ENCODE data around the gene CYLD.

CYLD gene

DNA sequence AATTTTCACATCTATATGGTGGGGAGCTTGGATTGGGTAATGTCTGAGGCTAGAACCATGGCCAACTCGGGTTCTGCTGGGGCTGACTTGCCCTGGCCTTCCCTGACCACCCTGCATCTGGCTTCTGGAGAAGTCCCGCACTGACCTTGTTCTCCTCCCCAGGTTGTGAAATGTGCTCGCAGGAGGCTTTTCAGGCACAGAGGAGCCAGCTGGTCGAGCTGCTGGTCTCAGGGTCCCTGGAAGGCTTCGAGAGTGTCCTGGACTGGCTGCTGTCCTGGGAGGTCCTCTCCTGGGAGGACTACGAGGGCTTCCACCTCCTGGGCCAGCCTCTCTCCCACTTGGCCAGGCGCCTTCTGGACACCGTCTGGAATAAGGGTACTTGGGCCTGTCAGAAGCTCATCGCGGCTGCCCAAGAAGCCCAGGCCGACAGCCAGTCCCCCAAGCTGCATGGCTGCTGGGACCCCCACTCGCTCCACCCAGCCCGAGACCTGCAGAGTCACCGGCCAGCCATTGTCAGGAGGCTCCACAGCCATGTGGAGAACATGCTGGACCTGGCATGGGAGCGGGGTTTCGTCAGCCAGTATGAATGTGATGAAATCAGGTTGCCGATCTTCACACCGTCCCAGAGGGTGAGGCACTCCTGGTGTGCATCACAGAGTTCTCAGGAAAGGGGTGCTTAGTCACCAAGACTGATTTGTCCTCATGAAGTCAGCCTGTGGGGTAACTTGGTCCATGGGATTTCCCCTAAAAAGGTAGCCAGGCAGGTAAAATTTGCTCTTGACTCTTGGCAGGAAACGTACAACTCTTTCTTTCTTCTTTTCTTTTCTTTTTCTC, 42.3 kb upstream of the CYLD start:
- peaks cover 12% of the 10 kb centered on the region for H3K4me1 ChIP-seq (ENCODE audit: control insufficient read depth, insufficient read depth, low read length, unreplicated experiment)
- H3K36me3 ChIP-seq (ENCODE audit: insufficient read depth, low read length), result no peaks in the 10 kb centered on the region
- 0 out of 2 replicates have a peak, but pooled peaks cover 5% of the 10 kb centered on the region for H3K27me3 ChIP-seq (ENCODE audit: insufficient read depth, low read length)
- H3K27ac ChIP-seq (ENCODE audit: low read depth, low read length), result no peak overlapping the region
- no peaks in the 10 kb centered on the region for H3K79me2 ChIP-seq (ENCODE audit: control insufficient read depth, insufficient read depth, low read length, unreplicated experiment)
- no peak overlapping the region for H3K4me3 ChIP-seq (ENCODE audit: low read depth, low read length)
- H2AFZ ChIP-seq (ENCODE audit: low read length, unreplicated experiment), result no peak overlapping the region

DNA sequence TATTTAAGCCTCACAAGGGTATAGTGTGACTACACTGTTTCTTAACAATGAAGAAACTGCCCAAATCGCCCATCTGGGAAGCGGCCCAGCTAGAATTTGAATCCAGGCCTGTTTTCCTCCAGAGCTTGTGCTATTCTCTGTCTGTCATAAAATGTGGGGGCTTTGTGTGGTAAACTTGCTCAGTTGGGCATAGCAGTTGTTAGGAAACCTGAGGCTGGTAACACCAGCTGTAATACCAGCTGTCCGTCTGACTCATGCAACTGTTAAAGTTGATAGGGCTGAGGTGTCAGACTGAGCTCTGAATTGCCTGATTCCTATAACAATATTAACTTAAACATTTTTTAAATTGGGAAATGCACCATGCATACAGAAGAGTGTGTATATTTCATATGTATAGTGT, 39.2 kb upstream of the CYLD start:
- Histone ChIP-seq H3K4me1 (ENCODE audit: control insufficient read depth, insufficient read depth, low read length, unreplicated experiment) (peaks cover under 1% of the 10 kb centered on the region), H3K36me3 (ENCODE audit: insufficient read depth, low read length) (no peaks in the 10 kb centered on the region), H2AFZ (ENCODE audit: low read length, unreplicated experiment) (no peak overlapping the region), H3K4me3 (ENCODE audit: low read depth, low read length) (no peak overlapping the region), H3K27ac (ENCODE audit: low read depth, low read length) (no peak overlapping the region), H3K27me3 (ENCODE audit: insufficient read depth, low read length) (peaks cover 19% of the 10 kb centered on the region), H3K79me2 (ENCODE audit: control insufficient read depth, insufficient read depth, low read length, unreplicated experiment) (no peaks in the 10 kb centered on the region)

DNA sequence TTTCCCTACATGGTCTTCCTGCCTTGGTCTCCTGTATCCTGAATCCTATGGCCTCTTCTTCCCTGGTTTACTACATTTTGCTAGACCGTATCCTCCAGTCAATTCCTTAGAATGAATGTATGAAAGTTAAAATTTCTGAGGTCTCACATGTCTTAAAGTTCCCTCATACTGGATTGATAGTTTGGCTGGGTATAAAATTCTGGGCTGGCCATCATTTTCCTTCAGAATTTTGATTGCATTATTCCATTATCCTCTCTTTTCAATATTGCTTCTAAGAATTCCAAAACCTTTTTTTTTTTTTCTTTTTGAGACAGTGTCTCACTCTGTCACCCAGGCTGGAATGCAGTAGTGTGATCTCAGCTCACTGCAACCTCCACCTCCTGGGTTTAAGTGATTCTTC, 37.6 kb upstream of the CYLD start:
- Histone ChIP-seq H3K36me3 (ENCODE audit: insufficient read depth, low read length) (no peaks in the 10 kb centered on the region), H3K27me3 (ENCODE audit: insufficient read depth, low read length) (peaks cover 31% of the 10 kb centered on the region), H3K27ac (ENCODE audit: low read depth, low read length) (no peak overlapping the region), H3K79me2 (ENCODE audit: control insufficient read depth, insufficient read depth, low read length, unreplicated experiment) (no peaks in the 10 kb centered on the region), H3K4me1 (ENCODE audit: control insufficient read depth, insufficient read depth, low read length, unreplicated experiment) (no peaks in the 10 kb centered on the region), H3K4me3 (ENCODE audit: low read depth, low read length) (no peak overlapping the region), H2AFZ (ENCODE audit: low read length, unreplicated experiment) (no peak overlapping the region)

DNA sequence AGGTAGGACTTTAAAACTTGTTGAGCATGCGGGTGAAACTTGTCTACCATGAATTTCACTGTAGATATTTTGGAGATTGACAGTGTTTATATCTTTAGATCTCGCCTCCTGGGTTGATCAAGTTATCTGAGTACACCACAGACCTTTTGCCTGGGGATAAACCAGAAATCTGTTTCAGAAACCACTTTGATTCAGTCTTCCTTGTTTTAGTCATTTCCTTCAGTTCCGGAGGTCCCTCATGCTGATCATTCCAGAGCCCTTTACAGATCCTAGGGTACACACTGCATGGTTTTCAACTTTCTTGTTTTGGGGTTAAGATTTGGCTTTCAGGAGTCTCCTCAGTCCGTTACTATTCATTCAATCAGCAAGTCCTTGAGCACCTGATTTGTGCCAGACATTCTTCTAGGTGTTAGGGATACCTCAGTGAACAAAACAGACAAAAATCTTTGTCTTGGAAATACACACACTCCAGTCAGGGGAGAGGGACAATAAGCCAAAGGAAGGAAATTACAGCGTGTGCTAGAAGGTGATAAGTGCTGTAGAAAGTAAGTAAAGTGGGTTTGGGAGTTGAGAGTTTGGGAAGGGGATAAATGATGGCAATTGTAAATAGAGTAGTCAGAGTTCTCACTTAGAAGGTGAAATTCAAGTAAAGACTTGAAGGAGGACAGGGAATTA, 36.3 kb upstream of the CYLD start:
- Histone ChIP-seq H3K27ac (ENCODE audit: low read depth, low read length) (no peak overlapping the region), H3K4me1 (ENCODE audit: control insufficient read depth, insufficient read depth, low read length, unreplicated experiment) (no peaks in the 10 kb centered on the region), H2AFZ (ENCODE audit: low read length, unreplicated experiment) (no peak overlapping the region), H3K4me3 (ENCODE audit: low read depth, low read length) (no peak overlapping the region), H3K79me2 (ENCODE audit: control insufficient read depth, insufficient read depth, low read length, unreplicated experiment) (no peaks in the 10 kb centered on the region), H3K27me3 (ENCODE audit: insufficient read depth, low read length) (peaks cover 40% of the 10 kb centered on the region), H3K36me3 (ENCODE audit: insufficient read depth, low read length) (no peaks in the 10 kb centered on the region)

- H3K36me3 ChIP-seq (ENCODE audit: insufficient read depth, low read length), result no peaks in the 10 kb centered on the region
Observed at GRCh38 chr16:50706250-50706649, 35.6 kb upstream of the CYLD start.

GRCh38 chr16:50708373-50709060, 33.4 kb upstream of the CYLD start:
- Histone ChIP-seq H2AFZ (ENCODE audit: low read length, unreplicated experiment) (no peak overlapping the region), H3K4me3 (ENCODE audit: low read depth, low read length) (no peak overlapping the region), H3K36me3 (ENCODE audit: insufficient read depth, low read length) (no peaks in the 10 kb centered on the region), H3K27me3 (ENCODE audit: insufficient read depth, low read length) (peaks cover 40% of the 10 kb centered on the region), H3K4me1 (ENCODE audit: control insufficient read depth, insufficient read depth, low read length, unreplicated experiment) (no peaks in the 10 kb centered on the region), H3K27ac (ENCODE audit: low read depth, low read length) (no peak overlapping the region), H3K79me2 (ENCODE audit: control insufficient read depth, insufficient read depth, low read length, unreplicated experiment) (no peaks in the 10 kb centered on the region)

More at GRCh38 chr16:50706250-50706649, 35.6 kb upstream of the CYLD start:
- Histone ChIP-seq H3K27me3 (ENCODE audit: insufficient read depth, low read length) (peaks cover 40% of the 10 kb centered on the region), H3K79me2 (ENCODE audit: control insufficient read depth, insufficient read depth, low read length, unreplicated experiment) (no peaks in the 10 kb centered on the region), H3K4me3 (ENCODE audit: low read depth, low read length) (no peak overlapping the region), H2AFZ (ENCODE audit: low read length, unreplicated experiment) (no peak overlapping the region), H3K4me1 (ENCODE audit: control insufficient read depth, insufficient read depth, low read length, unreplicated experiment) (no peaks in the 10 kb centered on the region), H3K27ac (ENCODE audit: low read depth, low read length) (no peak overlapping the region)

DNA sequence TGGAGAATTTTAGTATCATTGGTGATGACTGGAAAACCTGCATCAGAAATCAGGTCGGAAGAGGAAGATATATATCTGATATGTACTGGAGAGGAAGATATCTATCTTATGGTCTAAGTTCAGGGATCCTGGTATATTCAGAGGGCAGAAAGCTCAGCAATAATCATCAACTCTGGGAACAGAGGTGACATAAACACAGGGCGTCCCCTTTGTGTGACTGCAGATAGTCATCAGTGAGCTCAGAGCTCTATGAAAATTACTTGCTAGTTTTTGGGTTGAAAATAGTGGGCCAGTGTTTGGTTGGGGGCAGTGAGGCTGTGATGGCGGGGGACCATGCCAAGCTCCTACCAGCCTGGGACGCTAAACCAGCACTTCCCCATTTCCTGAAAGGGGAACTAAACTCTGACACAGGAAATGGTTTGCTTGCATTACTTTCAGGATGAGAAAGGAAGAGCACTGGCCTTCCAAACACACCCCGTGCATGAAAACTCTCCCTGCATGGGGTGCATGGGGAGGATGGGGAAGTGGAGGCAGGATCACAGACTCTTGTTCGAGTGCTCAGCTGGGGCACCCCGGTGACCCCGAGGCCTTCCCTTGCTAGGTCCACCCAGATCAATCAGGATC, 32.7 kb upstream of the CYLD start:
- Histone ChIP-seq H3K27me3 (ENCODE audit: insufficient read depth, low read length) (peaks cover 38% of the 10 kb centered on the region), H3K36me3 (ENCODE audit: insufficient read depth, low read length) (no peaks in the 10 kb centered on the region), H3K4me3 (ENCODE audit: low read depth, low read length) (no peak overlapping the region), H3K79me2 (ENCODE audit: control insufficient read depth, insufficient read depth, low read length, unreplicated experiment) (no peaks in the 10 kb centered on the region), H3K27ac (ENCODE audit: low read depth, low read length) (no peak overlapping the region), H2AFZ (ENCODE audit: low read length, unreplicated experiment) (no peak overlapping the region), H3K4me1 (ENCODE audit: control insufficient read depth, insufficient read depth, low read length, unreplicated experiment) (no peaks in the 10 kb centered on the region)

- Histone ChIP-seq H3K27ac (ENCODE audit: low read depth, low read length) (no peak overlapping the region), H3K79me2 (ENCODE audit: control insufficient read depth, insufficient read depth, low read length, unreplicated experiment) (no peaks in the 10 kb centered on the region), H3K4me3 (ENCODE audit: low read depth, low read length) (no peak overlapping the region), H2AFZ (ENCODE audit: low read length, unreplicated experiment) (no peak overlapping the region), H3K4me1 (ENCODE audit: control insufficient read depth, insufficient read depth, low read length, unreplicated experiment) (no peaks in the 10 kb centered on the region), H3K36me3 (ENCODE audit: insufficient read depth, low read length) (no peaks in the 10 kb centered on the region), H3K27me3 (ENCODE audit: insufficient read depth, low read length) (peaks cover 34% of the 10 kb centered on the region)
Observed at GRCh38 chr16:50709980-50710379, 31.9 kb upstream of the CYLD start.

DNA sequence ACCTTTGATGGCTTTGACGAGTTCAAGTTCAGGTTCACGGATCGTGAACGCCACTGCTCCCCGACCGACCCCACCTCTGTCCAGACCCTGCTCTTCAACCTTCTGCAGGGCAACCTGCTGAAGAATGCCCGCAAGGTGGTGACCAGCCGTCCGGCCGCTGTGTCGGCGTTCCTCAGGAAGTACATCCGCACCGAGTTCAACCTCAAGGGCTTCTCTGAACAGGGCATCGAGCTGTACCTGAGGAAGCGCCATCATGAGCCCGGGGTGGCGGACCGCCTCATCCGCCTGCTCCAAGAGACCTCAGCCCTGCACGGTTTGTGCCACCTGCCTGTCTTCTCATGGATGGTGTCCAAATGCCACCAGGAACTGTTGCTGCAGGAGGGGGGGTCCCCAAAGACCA, 30.8 kb upstream of the CYLD start:
- Histone ChIP-seq H3K27ac (ENCODE audit: low read depth, low read length) (no peak overlapping the region), H3K4me1 (ENCODE audit: control insufficient read depth, insufficient read depth, low read length, unreplicated experiment) (no peaks in the 10 kb centered on the region), H3K36me3 (ENCODE audit: insufficient read depth, low read length) (no peaks in the 10 kb centered on the region), H3K4me3 (ENCODE audit: low read depth, low read length) (no peak overlapping the region), H3K79me2 (ENCODE audit: control insufficient read depth, insufficient read depth, low read length, unreplicated experiment) (no peaks in the 10 kb centered on the region), H2AFZ (ENCODE audit: low read length, unreplicated experiment) (no peak overlapping the region), H3K27me3 (ENCODE audit: insufficient read depth, low read length) (peaks cover 23% of the 10 kb centered on the region)

GRCh38 chr16:50711862-50712559, 29.9 kb upstream of the CYLD start:
- H2AFZ ChIP-seq (ENCODE audit: low read length, unreplicated experiment), result no peak overlapping the region
- H3K36me3 ChIP-seq (ENCODE audit: insufficient read depth, low read length), result no peaks in the 10 kb centered on the region
- H3K27ac ChIP-seq (ENCODE audit: low read depth, low read length), result no peak overlapping the region
- H3K27me3 ChIP-seq (ENCODE audit: insufficient read depth, low read length), result peaks cover 21% of the 10 kb centered on the region; the same call in 1 of the 2 replicates
- no peak overlapping the region for H3K4me3 ChIP-seq (ENCODE audit: low read depth, low read length)
- H3K4me1 ChIP-seq (ENCODE audit: control insufficient read depth, insufficient read depth, low read length, unreplicated experiment), result no peaks in the 10 kb centered on the region
- no peaks in the 10 kb centered on the region for H3K79me2 ChIP-seq (ENCODE audit: control insufficient read depth, insufficient read depth, low read length, unreplicated experiment)
